Activated T-cell treated with anti-CD3 and anti-CD28 coated beads, Interleukin-2, amount 50 U/mL, for 4 hours (primary cell): ENCODE data around the gene APBA2. TPM values are rescaled to one million over a fixed set of nuclear protein-coding genes. Genes with fewer than 3 reads are reported as not detected.
A peak's percentile ranks its signal among the peaks of the same experiment; 100 is the strongest.

Experiments
- ATAC-seq, 2 donors: fragments of 200-7000 bp; cut with Tn5 transposase; one replicate each; pipeline ENCODE4 v1.10.0; 2021
- DNase-seq: peaks from one replicate; pipeline ENCODE4 v3.0.0-alpha.2; 2020
- H3K27me3 Mint-ChIP-seq: one replicate; pipeline ENCODE4 v1.8.0; 2021; ENCODE audit warnings: low read depth, mixed read lengths
- H3K36me3 Mint-ChIP-seq: one replicate; pipeline ENCODE4 v1.8.0; 2022; ENCODE audit warnings: mixed read lengths; ENCODE audit not compliant: insufficient read depth
- H3K4me1 Mint-ChIP-seq: one replicate; pipeline ENCODE4 v1.8.0; 2021; ENCODE audit warnings: low read depth, mixed read lengths
- H3K4me3 Mint-ChIP-seq: one replicate; pipeline ENCODE4 v1.8.0; 2021; ENCODE audit warnings: mild to moderate bottlenecking, moderate library complexity, mixed read lengths
- H3K9me3 Mint-ChIP-seq: one replicate; pipeline ENCODE4 v1.8.0; 2021; ENCODE audit warnings: mixed read lengths
- total RNA-seq, 3 donors: library from RNA; stranded (reverse); gene quantifications; one replicate each; pipeline ENCODE4 v1.2.1, GENCODE V29; 2021

APBA2 gene
- total RNA-seq, 3 donors from 2014 or later = 11.0 to 14.7 (median 14.5) TPM

GRCh38 chr15:28936481-28936881 lies 50.7 kb downstream of the APBA2 start:
- Mint-ChIP-seq H3K4me1 (peaks cover 72% of the 10 kb centered on the region), H3K27me3 (no peaks in the 10 kb centered on the region), H3K4me3 (no peak overlapping the region), H3K9me3 (no peaks in the 10 kb centered on the region), H3K36me3 (peaks cover 13% of the 10 kb centered on the region)
- ATAC-seq (peak in 1 of 2 donors; percentile 22), DNase-seq (no peak)

- peak overlapping the region; percentile 61 for H3K4me3 Mint-ChIP-seq
- H3K36me3 Mint-ChIP-seq = peaks cover 13% of the 10 kb centered on the region
- no peaks in the 10 kb centered on the region for H3K27me3 Mint-ChIP-seq
- H3K4me1 Mint-ChIP-seq = peaks cover 77% of the 10 kb centered on the region
- ATAC-seq (no peak), DNase-seq (no peak)
- H3K9me3 Mint-ChIP-seq = no peaks in the 10 kb centered on the region
Measured at GRCh38 chr15:28937271-28937670, 51.5 kb downstream of the APBA2 start.

- H3K4me1 Mint-ChIP-seq = peaks cover 84% of the 10 kb centered on the region
- no peaks in the 10 kb centered on the region for H3K27me3 Mint-ChIP-seq
- H3K36me3 Mint-ChIP-seq = peaks cover 17% of the 10 kb centered on the region
- DNase-seq (peak; percentile 40), ATAC-seq (peak; percentile 57 to 58)
- peak overlapping the region; percentile 6 for H3K4me3 Mint-ChIP-seq
- H3K9me3 Mint-ChIP-seq = no peaks in the 10 kb centered on the region
Measured at GRCh38 chr15:28942046-28942445, 56.3 kb downstream of the APBA2 start.

GRCh38 chr15:28942571-28942970 lies 56.8 kb downstream of the APBA2 start:
- no peak overlapping the region for H3K4me3 Mint-ChIP-seq
- H3K36me3 Mint-ChIP-seq = peaks cover 17% of the 10 kb centered on the region
- H3K27me3 Mint-ChIP-seq = no peaks in the 10 kb centered on the region
- H3K4me1 Mint-ChIP-seq = peaks cover 84% of the 10 kb centered on the region
- ATAC-seq = no peak
- no peaks in the 10 kb centered on the region for H3K9me3 Mint-ChIP-seq
- DNase-seq = no peak

- DNase-seq (no peak), ATAC-seq (no peak)
- Mint-ChIP-seq H3K4me3 (no peak overlapping the region), H3K27me3 (no peaks in the 10 kb centered on the region), H3K36me3 (peaks cover 17% of the 10 kb centered on the region), H3K9me3 (no peaks in the 10 kb centered on the region), H3K4me1 (peaks cover 84% of the 10 kb centered on the region)
Measured at GRCh38 chr15:28943146-28943545, 57.4 kb downstream of the APBA2 start.

- ATAC-seq = no peak
- Mint-ChIP-seq H3K9me3 (no peaks in the 10 kb centered on the region), H3K36me3 (peaks cover 17% of the 10 kb centered on the region), H3K4me3 (no peak overlapping the region), H3K27me3 (no peaks in the 10 kb centered on the region), H3K4me1 (peaks cover 84% of the 10 kb centered on the region)
- no peak for DNase-seq
Measured at GRCh38 chr15:28943611-28944230, 57.9 kb downstream of the APBA2 start.

GRCh38 chr15:28944286-28944685 lies 58.5 kb downstream of the APBA2 start:
- H3K4me3 Mint-ChIP-seq = no peak overlapping the region
- H3K27me3 Mint-ChIP-seq = no peaks in the 10 kb centered on the region
- DNase-seq (no peak), ATAC-seq (no peak)
- H3K36me3 Mint-ChIP-seq = peaks cover 17% of the 10 kb centered on the region
- peaks cover 85% of the 10 kb centered on the region for H3K4me1 Mint-ChIP-seq
- no peaks in the 10 kb centered on the region for H3K9me3 Mint-ChIP-seq

GRCh38 chr15:28944696-28945300 lies 59.0 kb downstream of the APBA2 start:
- no peaks in the 10 kb centered on the region for H3K9me3 Mint-ChIP-seq
- ATAC-seq (no peak), DNase-seq (no peak)
- H3K4me1 Mint-ChIP-seq = peaks cover 81% of the 10 kb centered on the region
- no peak overlapping the region for H3K4me3 Mint-ChIP-seq
- no peaks in the 10 kb centered on the region for H3K27me3 Mint-ChIP-seq
- peaks cover 13% of the 10 kb centered on the region for H3K36me3 Mint-ChIP-seq

GRCh38 chr15:28945626-28946230 lies 60.0 kb downstream of the APBA2 start:
- H3K9me3 Mint-ChIP-seq = no peaks in the 10 kb centered on the region
- H3K4me1 Mint-ChIP-seq = peaks cover 81% of the 10 kb centered on the region

GRCh38 chr15:28946803-28947202 lies 61.0 kb downstream of the APBA2 start:
- H3K4me3 Mint-ChIP-seq = no peak overlapping the region
- no peaks in the 10 kb centered on the region for H3K27me3 Mint-ChIP-seq
- H3K4me1 Mint-ChIP-seq = peaks cover 75% of the 10 kb centered on the region
- DNase-seq (no peak), ATAC-seq (no peak)
- H3K36me3 Mint-ChIP-seq = peaks cover 11% of the 10 kb centered on the region
- H3K9me3 Mint-ChIP-seq = no peaks in the 10 kb centered on the region

More at GRCh38 chr15:28945626-28946230, 60.0 kb downstream of the APBA2 start:
- DNase-seq (no peak), ATAC-seq (no peak)
- peaks cover 11% of the 10 kb centered on the region for H3K36me3 Mint-ChIP-seq
- no peaks in the 10 kb centered on the region for H3K27me3 Mint-ChIP-seq
- H3K4me3 Mint-ChIP-seq = no peak overlapping the region

GRCh38 chr15:28947221-28947674 lies 61.5 kb downstream of the APBA2 start:
- no peak for ATAC-seq
- Mint-ChIP-seq H3K27me3 (no peaks in the 10 kb centered on the region), H3K4me1 (peaks cover 75% of the 10 kb centered on the region), H3K36me3 (peaks cover 11% of the 10 kb centered on the region), H3K4me3 (no peak overlapping the region), H3K9me3 (no peaks in the 10 kb centered on the region)
- no peak for DNase-seq

- H3K36me3 Mint-ChIP-seq = peaks cover 11% of the 10 kb centered on the region
- H3K9me3 Mint-ChIP-seq = no peaks in the 10 kb centered on the region
- H3K4me3 Mint-ChIP-seq = peak overlapping the region; percentile 55
- no peaks in the 10 kb centered on the region for H3K27me3 Mint-ChIP-seq
- DNase-seq (no peak), ATAC-seq (no peak)
- peaks cover 70% of the 10 kb centered on the region for H3K4me1 Mint-ChIP-seq
Measured at GRCh38 chr15:28948036-28948435, 62.3 kb downstream of the APBA2 start.

GRCh38 chr15:28950916-28951315 lies 65.1 kb downstream of the APBA2 start:
- H3K27me3 Mint-ChIP-seq = no peaks in the 10 kb centered on the region
- peaks cover 76% of the 10 kb centered on the region for H3K4me1 Mint-ChIP-seq
- H3K36me3 Mint-ChIP-seq = no peaks in the 10 kb centered on the region
- DNase-seq = no peak
- ATAC-seq = no peak
- H3K9me3 Mint-ChIP-seq = no peaks in the 10 kb centered on the region
- no peak overlapping the region for H3K4me3 Mint-ChIP-seq

- Mint-ChIP-seq H3K27me3 (no peaks in the 10 kb centered on the region), H3K4me3 (no peak overlapping the region), H3K9me3 (no peaks in the 10 kb centered on the region), H3K4me1 (peaks cover 66% of the 10 kb centered on the region), H3K36me3 (no peaks in the 10 kb centered on the region)
- DNase-seq (no peak), ATAC-seq (no peak)
Measured at GRCh38 chr15:28952666-28953491, 67.1 kb downstream of the APBA2 start.
